HCT116 (cell line): ENCODE data around the gene NEDD4L.

Experiments used
- CTCF ChIP-seq, 3 experiments: fragments of 200-600 bp in 1 of 3; sonication (generic) in 1 of 3; IDR thresholded peaks in 2 of 3; conservative IDR thresholded peaks in 1 of 3; 2 replicates each; pipeline ENCODE4 v1.5.1; 2012 to 2017; ENCODE audit warnings: low read depth in 2 of 3, low read length in 2 of 3, antibody characterized with exemption in 1 of 3, borderline replicate concordance in 1 of 3, control low read depth in 1 of 3, mild to moderate bottlenecking in 1 of 3, mixed read lengths in 1 of 3, mixed run types in 1 of 3, moderate library complexity in 1 of 3; ENCODE audit not compliant: insufficient read depth in 1 of 3
- JUND ChIP-seq: IDR thresholded peaks from 2 replicates; pipeline ENCODE4 v1.6.1; 2012
- MAX ChIP-seq: IDR thresholded peaks from 2 replicates; pipeline ENCODE4 v1.6.1; 2012
- REST ChIP-seq: IDR thresholded peaks from 2 replicates; pipeline ENCODE4 v1.6.1; 2012; ENCODE audit warnings: low read depth
- SP1 ChIP-seq: IDR thresholded peaks from 2 replicates; pipeline ENCODE4 v1.6.1; 2012; ENCODE audit warnings: low read depth
- ZFX ChIP-seq: fragments of 450-650 bp; IDR thresholded peaks from 2 replicates; pipeline ENCODE4 v1.6.1; 2017

- TF ChIP-seq CTCF (IDR thresholded peaks at IDR 0.05 in 2 of 3, conservative IDR thresholded peaks at IDR 0.05 in 1 of 3; ENCODE audit: borderline replicate concordance in 1 of 3, insufficient read depth in 1 of 3, low read depth in 2 of 3, low read length in 2 of 3) = no peak
- no peak for TF ChIP-seq SP1
- no peak for TF ChIP-seq ZFX
- TF ChIP-seq REST = no peak
- TF ChIP-seq MAX = no peak
- TF ChIP-seq JUND = no peak
Observed at GRCh38 chr18:58023108-58023507, 20.9 kb upstream of the NEDD4L start.
